Activated CD8-positive, alpha-beta memory T cell treated with anti-CD3 and anti-CD28 coated beads, Interleukin-2, amount 50 U/mL, for 1 hour (primary cell): Measurements from ENCODE around the gene CAPRIN1.

Experiments
- DNase-seq: peaks from one replicate; pipeline ENCODE4 v3.0.0-alpha.2; 2020; ENCODE audit errors: extremely low read depth

Gene CAPRIN1

GRCh38 chr11:34143048-34143447 is 91.5 kb downstream of the CAPRIN1 start:
- DNase-seq: no peak

- no peak for DNase-seq
These were observed 93.5 kb downstream of the CAPRIN1 start for GRCh38 chr11:34145073-34145472.

DNA sequence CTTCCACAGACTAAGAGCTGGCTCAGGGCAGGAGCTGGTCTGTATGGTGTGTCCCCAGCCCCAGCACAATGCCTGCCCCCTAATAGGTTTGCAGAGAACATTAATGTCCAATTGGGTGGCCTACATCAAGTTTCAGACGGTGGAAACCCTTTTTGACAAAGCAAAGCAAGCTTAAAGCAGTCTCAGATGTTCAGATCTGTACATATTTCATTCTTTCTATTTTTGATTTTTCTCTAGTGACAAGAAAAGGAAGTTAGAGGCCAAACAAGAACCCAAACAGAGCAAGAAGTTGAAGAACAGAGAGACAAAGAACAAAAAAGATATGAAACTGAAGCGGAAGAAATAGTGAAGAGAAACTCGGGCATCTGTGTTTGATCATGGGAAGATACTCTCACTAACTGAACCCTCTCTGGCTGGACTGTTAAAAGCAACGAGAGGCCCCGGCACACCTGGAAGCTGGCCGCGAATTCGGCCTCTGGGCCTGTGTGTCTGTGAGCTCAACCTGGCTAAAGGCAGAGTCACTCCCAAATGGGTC is 94.4 kb downstream of the CAPRIN1 start:
- no peak for DNase-seq

- no peak for DNase-seq
These were observed 94.9 kb downstream of the CAPRIN1 start for GRCh38 chr11:34146411-34146810.

- no peak for DNase-seq
These were observed 95.3 kb downstream of the CAPRIN1 start for GRCh38 chr11:34146866-34147265.

DNA sequence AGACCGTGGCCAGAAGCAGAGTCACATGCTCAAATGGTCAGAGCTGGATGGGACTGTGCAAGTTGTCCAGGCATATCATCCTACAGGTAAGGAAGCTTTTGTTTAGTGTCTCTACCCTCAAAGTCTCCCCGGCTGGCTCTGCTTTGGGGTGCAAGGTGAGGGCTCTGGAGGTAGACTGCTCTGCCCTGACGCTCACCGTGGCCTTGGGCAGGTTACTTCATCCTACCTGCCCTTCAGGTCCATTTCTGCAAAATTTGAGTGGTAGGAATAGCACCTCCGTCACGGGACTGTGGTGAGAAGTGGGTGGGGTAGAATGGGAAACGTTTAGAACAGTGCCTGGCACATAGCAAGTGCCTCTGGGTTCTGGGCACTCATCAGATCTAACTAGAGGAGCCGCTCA is 96.0 kb downstream of the CAPRIN1 start:
- no peak for DNase-seq

- no peak for DNase-seq
These were observed 97.1 kb downstream of the CAPRIN1 start for GRCh38 chr11:34148504-34149165.

DNA sequence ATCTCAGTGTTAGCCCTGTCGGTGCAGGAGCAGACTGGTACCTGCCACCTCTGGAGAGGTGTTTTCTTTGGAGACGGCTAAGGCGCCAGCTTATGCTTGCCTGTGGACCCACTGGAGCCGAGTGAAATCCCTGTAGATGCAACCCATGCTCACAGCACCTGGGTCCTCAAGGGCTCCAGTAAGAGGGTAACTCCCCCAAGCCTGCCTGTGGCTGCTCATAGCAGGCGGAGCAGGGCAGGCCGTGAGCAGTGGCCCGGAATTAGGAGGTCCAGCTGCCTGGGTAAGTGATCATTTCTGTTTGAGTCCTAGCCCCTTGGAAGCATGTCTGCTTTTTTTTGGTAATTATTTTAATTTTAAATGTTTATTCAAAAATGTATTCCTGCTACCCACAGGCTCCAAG is 97.7 kb downstream of the CAPRIN1 start:
- no peak for DNase-seq

DNA sequence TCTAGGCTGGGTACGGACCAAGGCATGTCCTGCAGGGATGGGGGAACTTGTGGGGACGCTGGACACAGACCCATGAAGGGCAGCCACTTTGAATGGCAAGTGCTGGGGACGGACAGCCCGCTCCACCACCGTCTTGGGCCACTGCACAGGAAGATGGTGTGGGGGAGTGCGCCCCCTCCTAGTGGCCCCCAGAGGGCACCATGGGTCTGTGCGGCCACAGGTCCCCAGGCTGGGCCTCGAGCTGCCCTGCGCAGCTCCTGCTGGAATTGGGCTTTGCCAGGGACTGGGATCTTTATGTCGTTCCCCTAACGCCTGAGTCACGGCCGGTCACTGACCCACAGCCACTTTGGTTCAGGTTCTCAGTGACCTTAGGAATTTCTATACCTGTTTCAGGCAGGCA is 98.3 kb downstream of the CAPRIN1 start:
- DNase-seq: no peak

- no peak for DNase-seq
These were observed 99.1 kb downstream of the CAPRIN1 start for GRCh38 chr11:34150494-34151151.
